Stimulated activated CD4-positive, alpha-beta T cell treated with anti-CD3 and anti-CD28 coated beads, Interleukin-4, amount 100 ng/mL, for 1 hour (primary cell): ENCODE results near the gene RIBC2.
"Not testable (repeated sequence)": the region's sequence is repeated elsewhere in the genome, so short reads cannot be mapped to it uniquely, and the experiment has no call there.

Source experiments
- DNase-seq: peaks from one replicate; pipeline ENCODE4 v3.0.0-alpha.2; 2020

The RIBC2 gene

DNA sequence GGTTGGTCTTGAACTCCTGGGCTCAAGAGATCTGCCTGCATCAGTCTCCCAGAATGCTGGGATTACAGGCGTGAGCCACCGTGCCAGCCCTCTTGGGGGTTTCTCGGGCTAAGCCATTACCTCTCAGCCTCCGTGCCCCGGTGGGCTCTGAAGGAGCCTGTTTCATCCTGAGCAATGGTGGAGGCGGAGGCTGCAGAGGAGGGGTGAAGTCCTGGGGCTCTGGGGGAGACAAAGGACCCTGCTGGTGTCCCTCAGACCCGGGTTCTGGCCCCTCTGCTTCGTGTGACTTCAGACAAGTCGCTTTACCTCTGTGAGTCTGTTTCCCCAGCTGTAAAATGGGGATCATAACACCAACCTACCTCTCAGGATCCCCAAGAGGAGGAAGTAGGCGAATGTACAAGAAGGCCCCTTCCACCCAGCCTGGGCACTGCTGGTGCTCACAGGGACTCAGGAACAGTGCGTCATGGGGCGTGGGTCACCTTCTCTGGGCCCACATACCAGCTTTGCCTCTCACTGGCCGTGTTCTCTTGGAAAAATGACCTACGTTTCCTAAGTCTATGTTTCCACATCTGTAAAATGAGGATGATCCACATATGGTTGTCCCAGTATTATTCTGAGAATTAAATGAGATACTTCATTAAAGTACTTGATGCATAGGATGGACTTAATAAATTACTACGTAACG, 36.8 kb downstream of the RIBC2 start:
- no peak for DNase-seq

- DNase-seq, result no peak
These were observed 37.6 kb downstream of the RIBC2 start for GRCh38 chr22:45450921-45451651.

DNA sequence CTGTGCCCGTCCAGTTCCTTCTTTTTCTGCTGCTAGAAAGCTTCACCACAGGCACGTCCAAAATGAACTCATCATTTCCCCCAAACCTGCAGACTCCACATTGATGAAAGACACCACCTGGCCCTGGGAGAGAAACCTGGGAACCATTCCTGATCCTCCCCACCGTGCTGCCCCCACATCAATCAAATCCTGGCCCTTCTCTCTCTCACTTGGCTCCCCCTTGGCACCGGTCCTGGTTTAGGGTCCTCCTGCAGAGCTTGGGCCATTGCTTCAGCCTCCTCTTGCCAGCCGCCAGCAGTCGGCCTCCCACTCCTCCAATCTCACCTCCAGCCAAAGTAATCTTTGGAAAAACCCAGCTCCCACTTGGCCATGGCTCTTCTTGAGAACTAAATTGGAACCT, 38.5 kb downstream of the RIBC2 start:
- no peak for DNase-seq

DNA sequence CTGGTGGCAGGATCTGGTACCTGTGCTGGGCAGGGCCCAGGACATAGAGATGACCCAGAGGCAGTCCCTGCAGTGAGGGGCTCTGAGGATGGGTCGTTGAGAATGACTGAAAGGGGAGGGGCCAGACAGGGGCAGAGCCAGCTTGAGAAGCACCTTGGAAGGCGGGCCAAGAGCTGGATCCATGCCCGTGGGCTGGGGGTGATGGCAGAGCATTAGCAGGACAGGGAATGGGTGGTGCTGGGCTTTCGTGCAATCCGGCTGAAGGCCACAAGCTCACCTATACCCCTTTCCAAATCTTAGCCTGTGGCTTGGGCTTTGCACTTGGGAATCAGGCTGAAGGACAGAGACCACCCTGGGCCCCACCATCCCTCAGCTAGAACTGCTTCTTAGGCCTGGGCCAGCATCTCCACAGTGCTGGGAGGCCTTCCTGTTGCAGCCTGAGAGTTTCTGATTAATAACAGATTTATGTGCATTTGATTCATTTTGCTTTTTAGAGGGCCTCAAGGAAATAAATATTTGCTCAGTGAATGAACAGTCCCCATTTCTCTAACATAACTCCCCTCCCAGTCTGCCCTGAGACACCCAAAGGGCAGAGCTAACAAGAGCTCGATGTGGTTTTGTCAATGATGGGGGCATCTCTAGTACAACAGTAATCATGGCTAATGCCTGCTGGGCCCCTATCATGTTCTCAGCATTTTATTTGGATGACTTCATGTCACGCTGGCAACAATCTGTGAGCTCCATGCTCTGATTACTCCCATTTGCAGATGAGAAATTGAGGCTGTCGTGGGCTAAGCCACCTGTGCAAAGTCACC, 39.3 kb downstream of the RIBC2 start:
- DNase-seq, result no peak

DNA sequence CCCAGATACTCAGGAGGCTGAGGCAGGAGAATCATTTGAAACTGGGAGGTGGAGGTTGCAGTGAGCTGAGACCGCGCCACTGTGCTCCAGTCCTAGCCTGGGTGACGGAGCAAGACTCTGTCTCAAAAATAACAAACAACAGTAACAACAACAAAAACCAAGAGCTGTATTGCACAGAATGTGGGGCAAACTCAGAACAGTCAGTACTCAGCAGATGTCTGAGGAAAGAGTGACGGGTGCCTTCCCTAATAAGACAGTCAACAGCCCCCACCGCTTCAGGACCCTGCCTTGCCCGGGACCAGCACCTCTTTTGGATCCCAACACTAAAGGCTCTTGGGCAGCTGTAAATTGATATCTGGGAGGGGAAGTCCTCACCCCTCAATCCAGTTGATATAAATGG, 40.3 kb downstream of the RIBC2 start:
- no peak for DNase-seq

- no peak for DNase-seq
These were observed 40.8 kb downstream of the RIBC2 start for GRCh38 chr22:45454275-45454674.

GRCh38 chr22:45455212-45455611, 41.7 kb downstream of the RIBC2 start:
- DNase-seq, result no peak

- DNase-seq, result no peak
These were observed 42.1 kb downstream of the RIBC2 start for GRCh38 chr22:45455621-45456020.

- no peak for DNase-seq
These were observed 43.3 kb downstream of the RIBC2 start for GRCh38 chr22:45456811-45457210.

DNA sequence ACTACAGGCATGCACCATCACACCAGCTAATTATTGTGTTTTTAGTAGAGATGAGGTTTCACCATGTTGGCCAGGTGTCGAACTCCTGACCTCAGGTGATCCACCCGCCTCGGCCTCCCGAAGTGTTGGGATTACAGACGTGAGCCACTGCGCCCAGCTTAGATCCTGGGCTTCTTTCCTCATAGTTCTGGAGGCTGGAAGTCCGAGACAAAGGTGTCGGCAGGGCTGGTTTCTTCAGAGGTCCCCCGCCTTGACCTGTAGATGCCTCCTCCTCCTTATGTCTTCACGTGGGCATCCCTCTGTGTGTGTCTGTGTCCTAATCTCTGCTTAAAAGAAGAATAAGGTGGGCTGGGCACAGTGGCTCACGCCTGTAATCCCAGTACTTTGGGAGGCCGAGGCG, 45.0 kb downstream of the RIBC2 start:
- no peak for DNase-seq

GRCh38 chr22:45459235-45459634, 45.7 kb downstream of the RIBC2 start:
- no peak for DNase-seq

DNA sequence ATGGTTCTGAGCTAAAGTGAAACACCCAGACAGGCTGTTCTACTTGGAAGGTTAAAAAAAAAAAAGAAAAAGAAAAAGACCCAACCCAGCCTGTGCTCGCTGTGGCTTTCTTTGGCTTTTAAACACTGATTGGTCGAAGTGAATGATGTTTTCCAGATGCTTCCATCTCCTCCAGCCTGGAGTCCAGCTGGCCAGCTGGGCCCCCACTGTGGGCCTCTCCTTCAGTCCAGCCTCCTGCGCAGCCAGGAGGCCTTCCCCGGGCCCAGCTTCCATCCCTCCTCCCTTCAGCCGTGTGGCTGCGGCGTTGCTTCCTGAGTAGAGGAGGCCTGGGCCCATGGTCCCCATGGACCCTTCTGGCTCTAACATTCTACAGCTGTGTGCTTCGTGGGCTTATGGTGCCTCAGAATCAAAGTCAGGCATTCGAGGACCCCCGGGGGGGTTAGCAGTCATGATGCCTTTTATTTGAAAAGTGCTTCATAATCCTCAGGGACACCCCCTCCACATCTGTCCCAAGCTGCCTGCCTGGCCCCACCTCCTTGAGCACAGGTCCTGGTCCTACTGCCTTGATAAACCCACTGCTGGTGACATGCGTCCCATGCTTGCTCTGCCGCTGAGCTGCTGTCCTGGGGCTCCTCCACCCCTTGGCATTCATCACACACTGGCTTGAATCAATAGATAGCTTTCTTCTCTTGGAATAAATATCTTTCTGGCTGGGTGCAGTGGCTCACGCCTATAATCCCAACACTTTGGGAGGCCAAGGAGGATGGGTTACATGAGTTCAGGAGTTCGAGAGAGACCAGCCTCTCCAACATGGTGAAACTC, 47.0 kb downstream of the RIBC2 start:
- no peak for DNase-seq

- DNase-seq, result no peak
These were observed 48.7 kb downstream of the RIBC2 start for GRCh38 chr22:45462034-45462655.

- not testable (repeated sequence) for DNase-seq
These were observed 50.2 kb downstream of the RIBC2 start for GRCh38 chr22:45463691-45464090.

DNA sequence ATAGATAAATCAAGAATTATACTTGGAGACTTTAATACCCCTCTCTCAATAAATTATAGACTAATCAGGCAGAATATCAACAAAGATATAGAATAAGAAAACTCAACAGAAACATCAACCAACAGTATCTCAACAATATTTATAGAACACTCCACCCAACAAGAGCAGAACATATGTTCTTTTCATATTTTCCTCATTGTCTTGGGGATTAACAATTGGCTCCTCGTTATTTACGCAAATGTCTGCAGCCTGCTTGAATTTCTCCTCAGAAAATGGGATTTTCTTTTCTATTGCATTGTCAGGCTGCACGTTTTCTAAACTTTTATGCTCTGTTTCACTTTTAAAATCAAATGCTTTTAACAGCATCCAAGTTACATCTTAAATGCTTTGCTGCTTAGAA, 52.1 kb downstream of the RIBC2 start:
- DNase-seq, result no peak

GRCh38 chr22:45468872-45469271, 55.4 kb downstream of the RIBC2 start:
- DNase-seq, result no peak

DNA sequence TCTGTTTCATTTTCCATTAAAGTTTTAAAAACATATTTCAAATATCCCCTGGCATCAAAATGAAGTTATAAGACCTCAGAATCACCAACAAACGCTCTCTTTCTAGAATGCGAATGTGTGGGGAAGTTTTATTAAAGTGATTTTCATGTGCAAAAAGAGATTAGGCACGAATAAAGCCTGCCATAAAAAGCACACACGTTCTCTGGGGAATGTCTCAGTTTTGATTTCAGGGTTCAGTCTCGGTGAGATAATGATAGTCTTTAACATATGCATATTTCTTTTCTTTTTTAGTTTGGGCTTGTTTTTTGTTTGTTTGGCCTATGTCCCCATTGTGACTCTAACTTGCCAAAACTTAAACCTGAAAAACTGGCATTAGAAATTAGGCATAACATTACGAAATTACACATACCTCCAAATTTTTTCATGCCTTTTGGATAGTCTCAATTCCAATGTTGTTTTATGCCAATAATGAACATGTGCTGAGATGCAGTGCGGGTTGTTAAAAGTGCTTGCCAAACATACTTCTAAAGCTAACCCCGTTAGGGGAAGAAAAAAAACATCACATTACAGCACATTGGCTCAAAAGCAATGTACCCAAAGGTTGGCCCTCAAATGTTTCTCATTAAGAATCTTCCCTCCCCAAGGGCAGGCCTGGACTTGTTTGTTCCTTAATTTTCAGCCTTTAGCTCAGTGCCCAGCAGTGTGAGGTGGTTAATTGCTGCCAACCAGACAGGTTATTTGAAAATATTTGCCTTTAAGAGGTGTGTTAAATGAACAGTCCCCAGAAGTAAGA, 56.0 kb downstream of the RIBC2 start:
- no peak for DNase-seq

DNA sequence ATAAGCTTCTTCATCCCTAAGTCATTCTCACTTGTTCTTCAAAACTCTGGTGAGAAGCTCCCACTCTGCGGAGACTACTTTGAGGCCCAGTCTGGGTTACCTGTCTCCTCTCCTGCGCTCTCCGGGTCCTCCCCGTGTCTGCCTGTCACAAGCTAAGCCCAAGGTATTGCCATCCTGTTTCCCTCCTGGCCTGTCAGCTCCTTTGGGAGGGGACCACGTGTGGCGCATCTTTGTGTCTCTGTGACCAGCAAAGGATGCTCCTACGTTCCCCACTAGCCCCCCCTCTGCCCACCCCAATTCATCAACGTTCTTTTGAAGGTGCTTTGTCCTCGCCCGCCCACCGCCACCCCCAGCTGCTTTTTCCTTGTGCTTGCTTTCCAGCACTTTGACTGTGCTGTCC, 57.4 kb downstream of the RIBC2 start:
- DNase-seq, result no peak

DNA sequence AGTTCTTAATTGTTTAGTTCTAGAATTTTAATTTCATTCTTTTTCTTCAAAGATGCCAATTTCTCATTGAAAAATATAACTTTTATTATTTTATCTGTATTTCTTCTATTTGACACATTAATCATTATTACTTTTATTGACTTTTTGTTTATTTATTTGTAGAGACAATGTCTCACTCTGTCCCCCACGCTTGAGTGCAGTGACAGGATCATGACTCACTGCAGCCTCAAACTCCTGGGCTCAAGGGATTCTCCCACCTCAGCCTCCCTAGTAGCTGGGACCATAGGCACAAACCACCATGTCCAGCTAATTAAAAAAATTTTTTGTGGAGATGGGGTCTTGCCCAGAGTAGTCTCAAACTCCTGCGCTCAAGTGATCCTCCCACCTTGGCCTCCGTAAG, 58.9 kb downstream of the RIBC2 start:
- no peak for DNase-seq

- no peak for DNase-seq
These were observed 60.2 kb downstream of the RIBC2 start for GRCh38 chr22:45473626-45474237.

DNA sequence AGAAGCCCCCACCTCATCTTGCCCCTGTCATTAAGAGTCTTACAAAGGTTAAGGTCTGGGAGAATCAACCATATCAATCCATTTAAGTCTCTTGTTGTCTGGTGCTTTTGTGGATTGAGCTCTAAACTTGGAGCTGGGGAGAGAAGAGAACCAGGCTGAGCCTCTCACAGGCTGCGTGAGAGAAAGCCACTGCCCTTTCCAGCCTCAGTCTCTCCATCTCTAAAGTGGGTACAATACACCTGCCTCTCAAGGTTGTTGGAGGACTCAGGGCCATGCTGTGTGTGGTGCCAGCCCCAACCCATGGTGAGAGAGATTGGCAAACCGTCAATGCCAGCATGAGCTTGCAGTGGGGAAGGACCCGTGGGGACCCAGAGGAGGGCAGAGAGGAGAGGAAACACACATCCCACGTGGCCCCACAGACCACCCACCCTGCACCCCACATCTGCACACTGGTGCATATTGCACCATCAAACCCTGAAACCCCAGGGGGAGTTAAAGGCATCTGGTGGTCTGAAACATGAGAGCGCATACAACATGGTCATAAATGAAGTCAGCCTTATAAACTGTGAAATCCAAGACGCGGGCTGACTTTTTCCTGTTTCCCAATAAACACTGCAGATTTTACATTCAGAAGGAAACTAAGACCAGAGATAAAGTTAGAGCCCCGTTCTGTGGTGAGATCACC, 61.7 kb downstream of the RIBC2 start:
- no peak for DNase-seq
